ENCODE data around the gene PHF21A.

PHF21A gene

DNA sequence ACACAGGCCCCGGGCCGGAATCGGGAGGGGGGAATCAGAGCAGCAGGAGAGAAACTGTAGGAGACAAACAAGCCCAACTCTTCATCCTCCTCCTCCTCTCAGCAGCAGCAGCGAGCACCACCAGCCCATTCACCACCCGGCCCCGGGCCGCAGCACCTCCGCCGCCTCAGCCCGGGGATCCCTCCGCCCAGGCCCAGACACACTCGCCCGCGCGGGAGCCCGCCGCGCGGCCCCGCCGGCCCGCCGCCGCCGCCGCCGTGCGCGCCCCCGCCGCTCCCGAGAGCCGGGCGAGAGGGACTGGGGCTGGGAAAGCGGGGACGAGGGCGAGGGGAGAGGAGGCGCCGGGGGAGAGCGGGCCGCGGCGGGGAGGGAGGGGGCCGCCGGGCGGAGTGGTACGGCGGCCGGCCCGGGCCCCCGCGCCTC lies at the start of gene PHF21A:
TSS of gene PHF21A (minus strand) at position 154 of the 423 bp plus-strand sequence. CDS start 37,235 bp downstream, outside the sequence.
- in situ Hi-C loops (cut with MboI; ENCODE audit: low pct_unique_long_range_greater_than_20kb, low sequenced_read_pairs): no loop called here
- DNase-seq: peak; percentile 92

DNA sequence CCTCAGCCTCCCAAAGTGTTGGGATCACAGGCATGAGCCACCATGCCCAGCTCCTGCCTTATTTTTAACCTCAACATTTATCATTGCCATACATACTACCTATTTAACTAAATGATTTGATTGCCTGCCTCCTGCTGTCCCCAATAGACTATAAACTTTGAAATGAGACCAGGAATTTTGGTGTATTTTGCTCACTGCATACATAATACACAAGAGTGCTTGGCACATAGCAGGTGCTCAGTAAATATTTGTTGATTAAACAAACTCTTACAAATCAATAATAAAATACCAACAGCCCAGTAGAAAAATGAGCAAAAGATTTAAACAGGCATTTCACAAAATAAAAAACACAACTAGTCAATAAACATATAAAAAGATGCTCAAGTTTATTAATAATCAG lies 49.5 kb upstream of the PHF21A start:
- in situ Hi-C loops (cut with MboI; ENCODE audit: low pct_unique_long_range_greater_than_20kb, low sequenced_read_pairs): no loop called here
- DNase-seq: no peak

DNA sequence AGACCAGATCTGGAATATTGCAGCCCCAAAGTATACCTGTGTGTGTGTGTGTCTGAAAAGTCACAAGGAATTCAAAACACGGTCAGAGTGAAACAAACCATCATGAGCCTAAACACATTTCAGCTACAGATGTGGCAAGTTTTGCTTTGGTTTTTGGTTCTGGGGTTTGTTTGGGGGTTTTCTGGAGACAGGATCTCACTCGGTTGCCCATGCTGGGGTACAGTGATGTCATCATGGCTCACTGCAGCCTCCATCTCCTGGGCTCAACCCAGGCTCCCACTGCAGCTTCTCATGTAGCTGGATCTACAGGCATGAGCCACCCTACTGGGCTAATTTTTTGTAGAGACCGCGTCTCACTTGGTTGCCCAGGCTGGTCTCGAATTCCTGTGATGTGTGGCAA lies 41.4 kb upstream of the PHF21A start:
- no peak for DNase-seq
- in situ Hi-C loops (cut with MboI; ENCODE audit: low pct_unique_long_range_greater_than_20kb, low sequenced_read_pairs): no loop called here

DNA sequence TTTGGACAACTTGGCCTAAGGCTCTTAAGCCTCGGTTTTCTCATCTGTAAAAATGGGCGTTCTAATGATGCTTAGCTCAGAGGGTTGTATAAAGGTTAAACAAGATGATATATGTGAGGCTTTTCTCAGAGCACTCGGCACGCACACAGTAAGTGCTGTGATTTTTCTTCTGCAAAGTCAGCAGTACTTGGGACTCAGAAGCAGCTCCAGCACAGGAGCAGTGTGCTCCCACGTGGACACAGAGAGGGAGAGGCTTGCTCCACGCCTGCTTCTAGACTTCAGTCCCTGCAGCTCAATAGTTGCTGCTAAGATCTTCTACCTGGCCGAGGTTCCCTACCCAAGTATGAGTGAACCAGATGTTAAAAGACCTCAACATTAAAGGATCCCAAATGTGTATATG lies 39.9 kb upstream of the PHF21A start:
- in situ Hi-C loops (cut with MboI; ENCODE audit: low pct_unique_long_range_greater_than_20kb, low sequenced_read_pairs): no loop called here
- DNase-seq: no peak

DNA sequence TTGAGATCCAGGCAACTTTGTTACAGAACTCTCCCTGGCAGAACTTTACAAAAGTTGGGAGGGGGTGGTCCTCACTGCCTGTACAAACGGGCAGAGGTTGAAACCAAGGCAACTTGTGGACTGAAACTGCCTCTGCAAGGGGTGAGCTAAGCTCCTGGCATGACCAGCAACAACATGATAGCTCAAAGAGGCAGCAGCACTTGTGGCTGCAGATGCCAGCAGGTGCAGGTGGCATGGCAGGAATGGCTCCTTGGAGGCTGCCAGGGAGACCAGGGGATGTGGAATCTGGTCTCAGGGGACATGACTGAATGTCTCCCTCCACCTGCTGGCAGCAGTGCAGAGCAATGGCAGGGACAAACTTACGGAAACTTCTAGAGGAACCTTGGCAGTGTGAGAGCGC lies 38.8 kb upstream of the PHF21A start:
- DNase-seq: no peak
- in situ Hi-C loops (cut with MboI; ENCODE audit: low pct_unique_long_range_greater_than_20kb, low sequenced_read_pairs): no loop called here

DNA sequence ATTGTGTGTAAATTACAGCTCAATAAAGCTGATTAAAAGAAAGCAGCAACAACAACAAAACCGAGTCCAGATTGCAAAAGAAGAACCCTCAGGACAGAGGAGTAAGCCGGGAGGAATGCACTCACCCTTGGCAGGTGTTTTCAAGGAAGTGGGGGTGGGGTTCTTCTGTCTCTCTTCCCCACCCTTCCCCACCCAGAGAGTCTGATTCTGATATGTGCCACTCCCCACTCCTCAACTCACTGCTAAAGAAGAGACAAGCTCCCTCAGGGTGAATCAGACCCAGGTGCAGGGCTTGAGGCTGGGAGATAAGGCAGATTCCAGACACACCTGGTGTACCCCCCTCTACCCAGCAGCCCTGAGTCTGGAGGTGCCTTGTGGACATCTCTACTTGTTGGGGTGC lies 38.4 kb upstream of the PHF21A start:
- no peak for DNase-seq
- in situ Hi-C loops (cut with MboI; ENCODE audit: low pct_unique_long_range_greater_than_20kb, low sequenced_read_pairs): no loop called here

DNA sequence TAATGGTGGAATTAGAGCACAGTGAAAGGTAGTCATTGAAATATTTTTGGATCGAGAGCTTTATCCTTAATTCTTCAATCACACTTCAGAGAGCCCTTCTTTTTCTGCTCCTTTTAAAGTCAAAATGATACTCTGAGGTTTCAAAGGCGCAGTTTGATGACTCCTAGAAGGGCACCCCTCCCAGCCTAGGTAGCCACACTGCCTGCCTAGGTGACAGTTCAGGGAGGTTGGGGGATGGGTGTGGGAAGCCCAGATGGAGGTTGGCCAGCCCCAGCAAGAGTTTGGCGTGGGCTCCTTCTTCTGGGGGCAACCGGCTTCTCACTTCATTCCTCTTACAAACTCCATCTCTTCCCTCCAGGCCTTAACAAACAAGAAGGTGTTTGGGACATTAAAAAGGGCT lies 28.6 kb upstream of the PHF21A start:
- in situ Hi-C loops (cut with MboI; ENCODE audit: low pct_unique_long_range_greater_than_20kb, low sequenced_read_pairs): no loop called here
- DNase-seq: no peak

DNA sequence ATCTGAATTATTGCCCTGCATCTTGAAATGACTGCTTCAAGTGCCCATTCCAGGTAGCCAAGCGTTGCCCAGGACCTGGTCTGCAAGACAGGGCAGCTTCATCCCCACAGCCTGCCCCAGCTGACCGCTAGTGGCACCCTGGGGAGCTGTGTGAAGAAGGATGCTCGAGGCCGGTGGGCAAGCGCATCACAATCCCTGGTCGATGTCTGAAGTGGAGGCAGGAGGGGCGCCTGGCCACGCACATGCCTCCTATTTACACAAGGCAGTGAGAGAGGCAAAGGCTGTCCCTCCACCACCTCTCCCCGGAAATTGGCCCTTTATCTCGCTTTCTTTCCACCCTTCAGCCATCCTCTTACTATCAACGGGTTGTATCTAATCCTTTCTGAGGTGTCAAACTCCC lies 28.1 kb upstream of the PHF21A start:
- no peak for DNase-seq
- in situ Hi-C loops (cut with MboI; ENCODE audit: low pct_unique_long_range_greater_than_20kb, low sequenced_read_pairs): no loop called here

DNA sequence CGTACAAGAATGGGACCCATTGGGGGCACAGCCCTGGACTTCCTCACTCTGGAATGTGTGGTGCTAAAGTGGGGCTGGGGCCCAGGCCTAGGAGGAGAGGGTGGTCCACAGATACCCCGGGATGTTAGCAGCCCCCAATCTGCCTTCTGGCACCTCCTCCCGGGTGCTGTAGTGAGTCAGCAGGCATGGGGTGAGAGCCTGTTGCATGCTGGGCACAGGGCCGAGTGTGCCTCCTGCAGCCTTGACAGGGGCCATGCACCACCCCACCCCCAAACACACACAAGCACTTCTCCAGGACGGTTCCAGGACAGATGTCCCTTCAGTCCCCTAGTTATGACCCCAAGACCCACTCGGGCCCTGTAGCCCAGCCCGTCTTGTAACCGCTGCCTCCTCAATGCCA lies 23.5 kb upstream of the PHF21A start:
- in situ Hi-C loops (cut with MboI; ENCODE audit: low pct_unique_long_range_greater_than_20kb, low sequenced_read_pairs): no loop called here
- no peak for DNase-seq

DNA sequence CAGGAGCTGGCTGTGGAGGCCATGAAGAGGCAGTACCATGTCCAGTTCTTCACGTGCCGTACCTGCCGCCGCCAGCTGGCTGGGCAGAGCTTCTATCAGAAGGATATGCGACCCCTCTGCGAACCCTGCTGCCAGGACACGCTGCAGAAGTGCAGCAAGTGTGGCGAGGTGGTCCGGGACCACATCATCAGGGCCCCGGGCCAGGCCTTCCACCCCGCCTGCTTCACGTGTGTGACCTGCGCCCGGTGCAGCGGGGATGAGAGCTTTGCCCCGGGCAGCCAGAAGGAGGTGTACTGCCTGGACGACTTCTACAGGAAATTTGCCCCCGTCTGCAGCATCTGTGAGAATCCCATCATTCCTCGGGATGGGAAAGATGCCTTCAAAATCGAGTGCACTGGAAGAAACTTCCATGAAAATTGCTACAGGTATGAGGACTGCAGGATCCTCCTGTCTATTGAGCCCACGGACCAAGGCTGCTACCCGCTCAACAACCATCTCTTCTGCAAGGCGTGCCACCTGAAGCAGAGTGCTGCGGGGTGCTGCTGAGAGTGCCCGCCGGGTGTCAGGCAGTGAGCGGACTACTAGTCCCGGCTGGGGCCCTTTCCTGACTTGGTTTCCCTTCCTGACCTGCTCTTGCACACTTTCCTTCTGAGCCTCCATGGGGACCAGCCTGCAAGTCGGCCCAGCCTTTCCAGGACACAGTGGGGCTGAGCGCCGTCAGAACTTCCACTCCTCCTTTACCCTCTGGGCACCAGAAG lies 22.0 kb upstream of the PHF21A start:
- in situ Hi-C loops (cut with MboI; ENCODE audit: low pct_unique_long_range_greater_than_20kb, low sequenced_read_pairs): no loop called here
- no peak for DNase-seq

DNA sequence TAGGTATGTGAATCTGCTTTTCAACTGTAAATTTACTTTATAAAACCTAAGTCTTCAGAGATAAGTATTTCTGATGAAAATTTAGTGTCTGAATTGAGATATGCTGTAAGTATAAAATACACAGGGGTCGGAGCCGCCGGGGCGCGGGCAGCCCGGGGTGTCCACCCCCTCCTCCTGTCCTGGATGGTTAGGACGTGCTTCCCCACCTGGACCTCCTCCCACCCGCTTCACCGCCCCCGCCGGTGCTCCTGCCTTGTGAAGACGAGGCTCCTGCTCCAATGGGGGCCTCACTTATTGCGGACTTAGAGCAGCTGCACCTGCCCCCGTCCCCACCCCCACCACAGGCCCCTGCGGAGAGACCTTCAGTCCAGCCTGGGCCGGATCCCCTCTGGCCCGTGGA lies 21.3 kb upstream of the PHF21A start:
- no peak for DNase-seq
- in situ Hi-C loops (cut with MboI; ENCODE audit: low pct_unique_long_range_greater_than_20kb, low sequenced_read_pairs): no loop called here

DNA sequence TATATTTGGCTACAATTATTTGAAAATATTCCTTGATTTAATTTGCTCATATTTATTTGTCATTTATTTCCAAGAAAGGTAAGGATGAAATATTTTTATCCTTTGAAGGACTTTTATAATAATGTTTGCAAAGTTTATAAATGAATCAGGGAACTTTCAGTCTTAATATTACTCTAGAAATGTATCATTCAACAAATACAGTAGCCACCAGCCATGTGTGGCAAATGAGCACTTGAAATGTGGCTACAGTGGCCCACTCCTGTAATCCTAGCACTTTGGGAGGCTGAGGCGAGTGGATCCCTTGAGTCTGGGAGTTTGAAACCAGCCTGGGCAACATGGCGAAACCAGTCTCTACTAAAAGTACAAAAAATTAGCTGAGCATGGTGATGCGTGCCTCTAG lies 20.3 kb upstream of the PHF21A start:
- DNase-seq: no peak
- in situ Hi-C loops (cut with MboI; ENCODE audit: low pct_unique_long_range_greater_than_20kb, low sequenced_read_pairs): no loop called here

DNA sequence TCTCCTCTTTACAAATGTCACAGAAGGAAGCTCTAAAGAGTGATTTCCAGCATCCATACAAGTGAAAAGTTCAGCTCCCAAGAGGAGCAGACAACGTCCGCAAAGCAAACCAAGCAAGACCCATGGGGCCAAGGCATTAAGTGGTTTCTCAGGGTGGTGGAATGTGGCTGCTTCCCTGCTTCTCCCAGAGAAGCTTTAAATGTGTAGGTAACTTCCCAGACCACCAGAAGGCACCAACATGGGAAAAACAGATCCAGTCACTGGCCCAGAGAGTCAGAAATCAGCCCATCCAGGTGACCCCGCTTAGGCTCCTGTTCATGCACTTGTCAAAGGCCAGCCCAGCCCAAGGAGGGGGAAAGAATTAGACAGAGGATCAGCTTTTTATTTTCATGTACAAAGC lies 13.3 kb upstream of the PHF21A start:
- DNase-seq: no peak
- in situ Hi-C loops (cut with MboI; ENCODE audit: low pct_unique_long_range_greater_than_20kb, low sequenced_read_pairs): no loop called here

DNA sequence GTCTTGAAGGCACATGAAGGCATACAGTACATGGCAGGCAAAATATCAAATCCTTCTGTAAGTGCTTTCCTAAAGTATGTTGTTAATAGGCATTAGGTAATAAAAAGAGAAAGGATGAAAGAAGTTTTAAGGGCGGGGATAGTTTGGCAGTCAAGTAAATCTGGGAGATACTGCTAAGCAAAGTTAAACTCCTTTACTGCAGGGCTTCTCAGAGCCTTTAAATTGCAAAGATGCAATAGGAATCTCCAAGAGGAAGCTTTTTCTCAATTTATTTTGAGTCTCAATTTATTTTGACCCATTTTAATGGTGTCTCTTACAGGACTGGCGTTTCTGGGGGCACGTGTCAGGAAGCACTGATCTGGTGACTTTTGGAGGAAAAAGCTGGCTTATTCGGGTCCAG lies 12.8 kb upstream of the PHF21A start:
- DNase-seq: no peak
- in situ Hi-C loops (cut with MboI; ENCODE audit: low pct_unique_long_range_greater_than_20kb, low sequenced_read_pairs): no loop called here

DNA sequence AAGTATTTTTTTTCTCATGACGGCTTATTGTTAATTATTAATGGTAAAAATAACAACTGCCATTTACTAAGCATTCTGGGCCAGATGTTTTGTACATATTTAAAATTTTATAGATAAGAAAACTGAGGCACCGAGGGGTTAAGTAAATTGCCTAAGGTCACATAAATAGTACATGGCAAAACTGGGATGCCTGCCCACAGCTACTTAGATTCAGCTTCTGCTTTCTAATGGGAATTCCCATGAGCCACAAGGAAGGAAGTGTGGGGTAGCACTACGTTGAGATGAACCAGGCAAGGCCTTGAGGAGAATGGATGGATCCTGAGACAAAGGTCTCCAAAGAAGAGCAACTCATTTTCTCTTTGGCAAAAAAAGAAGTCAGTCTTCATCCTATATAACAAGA lies 11.9 kb upstream of the PHF21A start:
- DNase-seq: no peak
- in situ Hi-C loops (cut with MboI; ENCODE audit: low pct_unique_long_range_greater_than_20kb, low sequenced_read_pairs): no loop called here

DNA sequence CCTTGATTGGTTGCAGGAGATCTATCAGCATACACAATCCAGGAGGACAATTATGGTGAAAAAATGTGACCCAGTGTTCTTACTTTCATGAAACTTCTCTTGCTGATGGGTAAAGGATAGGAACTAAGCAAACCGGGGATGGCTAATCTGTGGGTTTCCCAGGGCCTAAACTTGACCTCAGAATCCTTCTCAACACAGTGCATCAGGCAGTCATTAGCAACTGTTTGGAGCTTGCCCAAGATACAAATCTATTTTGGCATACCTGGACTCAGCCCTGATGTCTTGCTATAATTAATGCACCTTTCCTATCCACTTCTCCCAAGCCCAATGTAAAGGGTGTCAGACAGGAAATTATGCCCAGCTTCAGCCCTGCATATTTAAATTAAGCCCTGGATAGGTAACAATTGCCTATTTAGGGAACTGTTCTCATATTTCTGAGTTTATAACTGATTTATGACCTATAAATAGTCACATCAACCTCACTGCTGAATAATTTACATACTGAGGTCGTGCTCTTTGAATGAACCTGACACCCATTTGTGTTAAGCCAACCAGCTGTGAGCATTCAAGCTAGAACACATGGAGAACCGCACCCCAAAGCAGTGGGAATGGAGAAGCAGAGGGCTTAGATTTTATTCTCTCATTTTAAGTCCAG lies 9.2 kb upstream of the PHF21A start:
- no peak for DNase-seq
- in situ Hi-C loops (cut with MboI; ENCODE audit: low pct_unique_long_range_greater_than_20kb, low sequenced_read_pairs): no loop called here

DNA sequence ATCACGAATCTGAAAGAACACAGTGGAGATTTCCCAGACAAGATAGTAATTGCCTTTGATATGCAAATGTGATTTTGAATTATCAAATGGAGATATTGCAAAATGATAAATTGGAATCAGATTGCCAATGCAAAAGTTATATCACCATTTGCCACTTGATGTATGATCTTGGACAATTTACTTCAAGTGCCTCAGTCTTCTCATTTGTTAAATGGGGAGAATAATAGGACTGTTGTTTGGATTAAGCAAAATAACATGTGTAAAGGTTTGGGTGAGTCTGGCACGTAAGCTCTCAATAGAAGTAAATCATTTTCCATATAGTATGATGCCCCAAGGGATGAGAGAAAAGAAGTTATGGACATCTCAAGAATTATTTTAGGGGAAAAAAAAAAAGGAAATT lies 7.9 kb upstream of the PHF21A start:
- DNase-seq: no peak
- in situ Hi-C loops (cut with MboI; ENCODE audit: low pct_unique_long_range_greater_than_20kb, low sequenced_read_pairs): no loop called here

DNA sequence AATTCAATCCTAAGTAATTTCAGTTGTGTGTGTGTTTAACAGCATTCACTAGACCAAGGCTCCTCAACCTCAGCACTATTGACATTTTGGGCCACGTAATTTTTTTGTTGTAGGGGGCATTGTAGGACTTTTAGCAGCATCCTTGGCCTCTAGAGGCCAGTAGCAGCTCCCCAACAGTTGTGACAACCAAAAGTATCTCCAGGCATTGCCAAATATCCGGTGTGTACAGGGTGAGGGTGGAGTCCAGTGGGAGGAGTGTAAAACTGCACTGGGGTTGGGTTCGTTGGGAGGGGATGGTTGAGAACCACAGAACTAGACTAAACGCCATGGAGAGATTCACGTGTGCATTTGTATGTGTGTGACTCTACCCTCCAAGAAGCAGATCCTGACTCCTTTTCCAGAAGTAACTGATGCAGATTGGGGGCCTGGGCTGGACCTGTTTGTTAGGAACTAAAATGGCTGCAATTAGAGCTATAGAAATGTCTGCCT lies 5.9 kb upstream of the PHF21A start:
- in situ Hi-C loops (cut with MboI; ENCODE audit: low pct_unique_long_range_greater_than_20kb, low sequenced_read_pairs): no loop called here
- peak; percentile 93 for DNase-seq

DNA sequence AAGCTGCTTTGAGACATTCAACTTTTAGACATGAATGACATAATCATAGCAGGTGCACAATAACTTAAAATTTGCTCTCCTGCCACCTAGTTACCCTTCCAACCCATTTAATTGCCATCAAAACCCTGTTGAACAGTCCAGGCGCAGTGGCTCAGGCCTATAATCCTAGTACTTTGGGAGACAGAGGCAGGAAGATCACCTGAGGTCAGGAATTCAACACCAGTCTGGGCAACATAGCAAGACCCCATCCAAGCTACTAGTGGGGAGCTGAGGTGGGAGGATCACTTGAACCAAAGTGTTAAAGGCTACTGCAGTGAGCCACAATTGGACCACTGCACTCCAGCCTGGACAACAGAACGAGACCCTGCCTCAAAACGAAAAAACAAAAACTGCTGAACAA lies 4.0 kb upstream of the PHF21A start:
- no peak for DNase-seq
- in situ Hi-C loops (cut with MboI; ENCODE audit: low pct_unique_long_range_greater_than_20kb, low sequenced_read_pairs): no loop called here

DNA sequence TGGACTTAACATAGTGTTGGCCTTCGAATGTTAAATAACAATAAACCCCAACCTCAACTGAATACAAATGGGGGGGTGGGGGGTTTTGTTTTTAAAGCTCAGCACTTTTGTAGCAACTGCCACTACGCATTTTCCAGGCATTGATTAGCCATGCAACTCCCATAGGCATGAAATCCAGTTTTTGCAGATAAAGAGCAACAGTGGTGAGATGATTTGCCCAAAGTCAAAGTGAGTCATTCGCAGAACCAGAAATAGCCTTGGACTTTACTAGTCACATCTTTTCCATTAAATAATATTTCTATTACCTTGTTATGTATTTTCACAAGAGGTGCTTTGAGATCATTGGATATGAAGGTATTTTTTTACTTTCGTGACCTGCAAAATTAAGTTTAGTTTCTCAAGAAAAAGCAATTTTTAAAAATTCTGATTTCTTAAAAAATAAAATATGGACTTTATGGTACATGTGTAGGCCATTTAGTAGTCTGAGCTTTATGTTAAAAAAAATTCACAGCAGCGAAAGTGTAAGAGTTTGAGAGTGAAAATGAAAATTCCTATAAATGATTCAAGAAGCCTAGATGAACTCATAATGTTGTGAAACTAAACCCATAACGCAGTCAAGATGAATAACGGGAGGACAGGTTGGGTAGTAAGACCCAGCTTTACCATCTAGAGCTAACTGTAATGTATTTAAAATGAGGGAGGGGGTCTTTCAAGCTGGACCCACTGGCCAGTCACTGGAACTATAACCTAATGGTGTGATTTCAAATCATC lies 1.9 kb upstream of the PHF21A start:
- in situ Hi-C loops (cut with MboI; ENCODE audit: low pct_unique_long_range_greater_than_20kb, low sequenced_read_pairs): no loop called here

More for the DNA sequence above, 1.9 kb upstream of the PHF21A start:
- no peak for DNase-seq
